NCI-H1930 (cell line): ENCODE measurements around the gene COQ7.
A peak's percentile ranks its signal among the peaks of the same experiment; 100 is the strongest.

Experiments used
- DNase-seq, 2 experiments: peaks; one replicate each; lab custom pipeline; 2025; lab: John Stamatoyannopoulos, UW

COQ7 gene

DNA sequence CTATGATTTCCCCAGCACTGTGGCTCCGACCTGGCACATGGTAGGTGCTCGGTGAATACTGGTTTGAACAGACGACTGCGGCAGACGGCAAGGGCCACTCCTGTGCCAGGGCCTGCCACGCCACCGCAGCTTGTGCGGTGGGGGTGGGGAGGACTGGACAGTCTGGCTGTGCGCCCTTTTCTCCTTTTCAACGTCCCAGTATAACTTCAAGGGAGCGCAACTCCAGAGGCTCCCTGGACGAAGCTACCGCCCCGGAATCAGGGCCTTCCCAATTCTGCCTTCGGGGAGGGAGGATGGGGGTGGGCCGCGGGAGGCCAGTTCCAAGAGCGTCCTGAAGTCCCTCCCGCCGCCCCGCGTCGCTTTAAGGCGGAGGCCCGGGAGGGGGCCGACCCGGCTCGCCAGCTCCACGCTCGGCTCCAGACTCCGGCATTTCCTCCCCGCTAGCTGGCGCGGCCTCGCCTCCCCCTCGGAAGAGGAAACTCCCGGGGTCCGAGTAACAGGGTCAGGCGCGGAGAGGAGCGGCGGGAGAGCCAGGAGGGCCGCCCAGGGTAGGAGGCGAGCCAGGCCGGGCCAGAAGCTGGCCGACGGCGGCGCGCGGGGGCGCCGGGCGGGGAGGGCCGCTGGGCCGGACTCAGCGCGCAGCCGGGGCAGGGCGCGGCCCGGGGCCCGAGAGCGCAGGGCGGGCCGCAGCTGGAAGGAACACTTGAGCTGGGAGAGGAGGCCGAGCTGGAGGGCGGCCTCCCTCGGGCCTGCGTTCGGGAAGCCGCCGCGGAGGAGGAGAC lies 46.4 kb downstream of the COQ7 start, which contains the start of gene ITPRIPL2:
Gene ITPRIPL2, plus strand, starts transcription at position 388 of the 782 bp plus-strand sequence. CDS start 498 bp downstream, outside the sequence.
- peak; percentile 21 to 44 for DNase-seq

DNA sequence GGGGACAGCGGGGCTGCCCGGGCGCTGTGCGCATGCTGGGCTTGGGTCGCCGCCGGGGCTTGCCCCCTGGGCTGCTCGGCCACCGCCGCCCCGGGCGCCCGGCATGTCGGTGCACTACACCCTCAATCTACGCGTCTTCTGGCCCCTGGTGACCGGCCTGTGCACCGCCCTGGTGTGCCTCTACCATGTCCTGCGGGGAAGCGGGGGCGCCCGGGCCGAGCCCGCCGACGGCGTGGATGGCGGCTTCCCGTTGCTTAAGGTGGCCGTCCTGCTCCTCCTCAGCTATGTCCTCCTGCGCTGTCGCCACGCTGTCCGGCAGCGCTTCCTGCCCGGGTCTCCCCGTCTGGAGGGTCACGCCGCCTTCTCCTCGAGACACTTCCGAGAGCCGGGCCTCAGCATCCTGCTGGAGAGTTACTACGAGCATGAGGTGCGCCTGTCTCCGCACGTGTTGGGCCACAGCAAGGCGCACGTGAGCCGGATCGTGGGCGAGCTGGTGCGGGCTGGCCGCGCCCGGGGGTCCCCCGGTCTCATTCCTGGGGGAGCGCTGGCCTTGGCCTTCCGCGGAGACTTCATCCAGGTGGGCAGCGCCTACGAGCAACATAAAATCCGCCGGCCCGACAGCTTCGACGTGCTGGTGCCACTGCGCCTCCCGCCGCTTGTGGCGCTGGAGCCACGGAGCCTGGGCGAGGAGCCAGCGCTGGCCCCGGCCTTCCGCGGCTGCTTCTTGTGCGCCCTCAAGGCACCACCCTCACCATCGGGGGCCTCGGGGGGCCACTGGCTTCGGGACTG lies 47.1 kb downstream of the COQ7 start:
- DNase-seq: no peak

DNA sequence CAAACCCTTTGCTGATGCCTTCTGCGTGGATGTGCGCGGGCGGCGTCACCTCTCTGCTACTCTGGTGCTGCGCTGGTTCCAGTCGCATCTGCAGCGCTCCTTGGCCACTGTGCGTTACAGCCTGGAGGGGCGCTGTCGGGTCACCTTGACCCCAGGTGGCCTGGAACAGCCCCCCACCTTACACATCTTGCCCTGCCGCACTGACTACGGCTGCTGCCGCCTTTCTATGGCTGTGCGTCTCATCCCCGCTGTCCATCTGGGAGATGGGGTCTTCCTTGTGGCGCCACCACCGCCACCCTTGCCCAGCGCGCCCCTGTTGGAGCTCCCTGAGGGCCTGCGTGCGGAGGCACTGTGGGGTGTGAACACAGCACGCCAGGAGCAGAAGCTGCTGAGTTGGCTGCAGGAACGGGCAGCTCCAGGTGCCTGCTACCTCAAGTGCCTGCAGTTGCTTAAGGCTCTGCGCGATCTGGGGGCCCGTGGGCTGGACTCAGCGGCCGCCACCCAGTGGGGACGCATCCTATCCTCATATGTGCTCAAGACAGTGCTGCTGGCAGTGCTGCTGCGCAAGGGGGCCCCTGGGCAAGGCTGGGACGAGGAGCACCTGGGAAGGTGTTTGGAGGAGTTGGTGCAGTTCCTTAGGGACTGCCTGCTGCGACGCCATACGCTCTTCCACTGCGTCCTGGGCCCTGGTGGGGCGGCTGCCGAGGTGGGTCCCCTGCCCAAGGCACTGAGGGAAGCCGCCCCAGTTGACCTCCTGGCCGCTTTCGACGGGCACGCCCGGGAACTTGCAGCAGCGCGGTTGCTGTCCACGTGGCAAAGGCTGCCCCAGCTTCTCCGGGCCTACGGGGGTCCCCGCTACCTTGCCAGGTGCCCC lies 48.0 kb downstream of the COQ7 start:
- no peak for DNase-seq

DNA sequence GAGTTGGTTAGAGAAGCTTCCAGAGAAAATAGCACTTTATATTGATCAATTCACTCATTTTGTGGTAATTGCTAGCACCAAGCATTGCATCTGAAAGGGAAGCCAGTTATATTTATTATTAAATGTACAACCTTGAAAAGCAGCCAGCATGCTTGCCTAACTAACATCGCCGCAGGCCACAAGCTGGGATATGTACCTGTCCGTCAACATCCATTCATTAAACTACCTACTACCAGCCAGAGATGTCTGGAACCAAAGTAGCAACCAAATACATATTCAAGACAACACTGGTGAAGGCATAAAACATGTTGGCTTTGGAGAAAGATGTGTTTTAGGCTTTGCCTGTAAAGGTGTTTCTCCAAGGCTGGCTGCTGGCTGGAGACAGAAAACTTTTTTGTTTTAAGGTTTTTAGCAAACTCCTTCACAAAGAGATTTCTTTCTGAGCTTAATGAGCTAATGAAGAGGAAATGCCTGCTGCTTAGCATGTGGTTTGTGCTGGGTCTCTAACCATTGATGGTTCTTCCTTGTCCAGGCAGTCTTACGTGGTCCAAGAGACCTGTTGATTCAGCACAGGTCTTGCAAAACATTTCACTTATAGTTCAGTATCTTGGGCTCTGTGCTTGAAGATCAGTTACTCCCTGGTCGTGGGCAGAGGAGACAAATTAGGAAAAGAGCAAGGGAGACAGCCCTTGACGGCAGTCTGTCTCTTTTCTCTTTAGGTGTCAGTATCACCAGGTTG lies 49.5 kb downstream of the COQ7 start:
- DNase-seq: no peak

DNA sequence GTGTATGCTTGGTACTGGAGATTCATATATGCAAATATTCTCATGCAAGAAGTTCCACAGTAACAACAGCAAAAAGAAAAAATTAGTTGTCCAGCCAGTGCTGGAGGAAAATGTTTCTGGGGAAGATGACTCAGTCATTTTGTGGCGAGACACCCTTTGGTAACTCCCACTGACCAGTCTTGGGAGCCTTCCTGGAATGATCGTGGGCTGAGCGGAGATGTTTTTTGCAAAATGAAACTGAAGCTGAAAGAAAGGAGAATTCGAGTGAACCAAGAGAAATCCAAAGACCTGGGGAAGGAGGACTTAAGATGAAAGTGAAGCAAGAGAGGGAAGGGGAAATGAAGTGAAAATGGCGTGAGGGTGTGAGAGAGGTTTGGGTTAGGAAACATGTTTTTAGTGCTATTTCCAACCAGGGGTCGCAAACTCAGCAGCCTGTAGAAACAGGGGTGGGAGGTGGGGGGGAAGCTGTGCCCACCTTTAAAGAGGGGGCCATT lies 51.6 kb downstream of the COQ7 start:
- no peak for DNase-seq

DNA sequence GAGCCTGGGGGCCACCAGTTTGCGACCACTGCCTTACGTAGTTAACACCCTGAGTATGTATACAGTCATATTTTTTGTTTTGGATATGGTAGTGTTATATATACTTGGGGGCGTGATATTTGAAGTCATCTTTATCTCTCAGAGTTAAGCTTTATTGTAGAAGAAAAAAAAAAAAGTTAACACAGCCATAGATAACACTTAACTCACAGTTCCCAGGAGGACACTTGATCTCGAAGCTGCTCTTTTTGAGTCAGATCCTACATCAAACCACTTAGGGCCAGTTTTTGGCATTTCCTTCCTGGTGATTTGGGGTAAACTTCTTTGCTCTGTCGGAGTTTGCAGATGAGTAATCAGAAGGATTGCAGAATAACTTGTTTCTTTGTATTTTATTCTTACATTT lies 52.1 kb downstream of the COQ7 start:
- no peak for DNase-seq

DNA sequence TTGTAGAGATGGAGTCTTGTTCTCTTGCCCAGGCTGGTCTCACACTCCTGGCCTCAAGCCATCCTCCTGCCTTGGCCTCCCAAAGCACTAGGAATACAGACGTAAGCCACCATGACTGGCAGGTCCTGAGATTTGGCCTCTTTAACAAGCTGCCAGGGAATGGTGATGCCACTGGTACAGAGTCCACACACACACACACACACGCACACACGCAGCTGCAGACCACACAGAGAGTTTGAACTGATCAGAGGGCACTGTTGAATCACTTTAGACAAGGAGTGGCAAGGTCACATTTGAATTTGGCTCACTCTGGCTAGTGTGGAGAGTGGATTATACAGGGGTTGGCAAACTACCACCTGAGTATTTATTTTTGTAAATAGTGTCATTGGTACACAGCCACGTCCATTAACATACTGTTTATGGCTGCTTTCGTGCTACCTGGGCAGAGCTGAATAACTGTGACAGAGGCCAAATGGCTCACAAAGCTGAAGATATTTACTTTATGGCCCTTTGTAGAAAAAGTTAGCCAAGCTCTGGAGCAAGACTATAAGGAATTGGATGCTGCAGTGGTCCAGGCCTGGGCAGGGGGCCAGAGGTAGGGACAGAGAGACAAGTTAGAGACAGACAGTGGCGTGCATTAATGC lies 56.2 kb downstream of the COQ7 start:
- DNase-seq: no peak

DNA sequence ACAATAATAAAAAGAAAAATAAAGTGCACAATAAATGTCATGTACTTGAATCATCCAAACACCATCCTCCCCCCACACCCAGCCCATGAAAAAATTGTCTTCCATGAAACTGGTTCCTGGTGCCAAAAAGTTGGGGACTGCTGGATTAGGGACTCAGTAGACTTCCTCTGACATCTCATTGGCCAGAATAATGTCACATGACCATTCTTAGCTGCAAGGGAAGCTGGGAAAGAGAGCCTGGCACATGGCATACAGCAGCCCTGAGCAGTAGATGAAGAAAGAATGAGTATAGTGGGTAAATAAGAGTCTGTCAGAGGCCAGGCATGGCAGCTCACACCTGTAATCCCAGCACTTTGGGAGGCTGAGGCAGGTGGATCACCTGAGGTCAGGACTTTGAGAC lies 58.9 kb downstream of the COQ7 start:
- DNase-seq: no peak

DNA sequence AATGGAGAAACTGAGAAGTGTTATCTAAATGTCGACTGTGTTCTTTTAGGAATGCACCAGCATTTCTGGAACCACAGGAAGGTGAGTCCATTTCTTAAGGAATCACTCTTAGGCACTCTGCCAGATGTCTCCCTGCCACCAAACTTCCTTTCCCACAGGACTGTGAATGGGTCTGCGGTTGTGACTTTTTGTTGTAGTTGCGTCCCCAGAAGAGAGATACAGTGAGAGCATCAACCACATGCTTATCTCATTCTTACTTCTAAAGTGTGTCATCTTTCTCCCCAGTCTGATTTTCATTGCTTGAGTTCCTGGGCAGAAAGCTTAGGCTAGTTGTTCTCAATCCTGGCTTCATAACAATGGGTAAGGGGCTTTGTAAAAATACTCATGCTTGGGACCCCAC lies 59.8 kb downstream of the COQ7 start:
- DNase-seq: no peak

DNA sequence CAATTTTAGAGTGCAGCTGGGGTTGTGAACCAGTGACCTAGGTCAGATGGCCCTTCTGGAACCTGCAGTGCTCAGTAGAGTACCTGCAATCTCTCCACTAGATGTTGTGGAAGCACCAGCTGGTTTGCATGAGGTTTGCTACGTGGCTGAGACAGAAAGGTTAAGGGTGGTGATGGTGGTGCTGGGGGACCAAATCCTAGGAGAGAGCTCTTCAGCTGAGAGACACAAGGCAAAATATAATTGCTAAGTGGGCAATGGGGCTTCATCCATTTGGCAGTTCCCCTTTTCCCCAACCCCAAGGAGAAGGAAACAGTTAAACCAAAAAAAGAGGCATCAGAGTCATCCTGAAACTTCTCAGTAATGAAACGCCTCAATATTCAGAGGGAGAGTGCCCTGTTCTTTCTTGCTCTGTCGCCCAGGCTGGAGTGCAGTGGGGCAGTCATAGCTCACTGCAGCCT lies 60.3 kb downstream of the COQ7 start:
- no peak for DNase-seq

DNA sequence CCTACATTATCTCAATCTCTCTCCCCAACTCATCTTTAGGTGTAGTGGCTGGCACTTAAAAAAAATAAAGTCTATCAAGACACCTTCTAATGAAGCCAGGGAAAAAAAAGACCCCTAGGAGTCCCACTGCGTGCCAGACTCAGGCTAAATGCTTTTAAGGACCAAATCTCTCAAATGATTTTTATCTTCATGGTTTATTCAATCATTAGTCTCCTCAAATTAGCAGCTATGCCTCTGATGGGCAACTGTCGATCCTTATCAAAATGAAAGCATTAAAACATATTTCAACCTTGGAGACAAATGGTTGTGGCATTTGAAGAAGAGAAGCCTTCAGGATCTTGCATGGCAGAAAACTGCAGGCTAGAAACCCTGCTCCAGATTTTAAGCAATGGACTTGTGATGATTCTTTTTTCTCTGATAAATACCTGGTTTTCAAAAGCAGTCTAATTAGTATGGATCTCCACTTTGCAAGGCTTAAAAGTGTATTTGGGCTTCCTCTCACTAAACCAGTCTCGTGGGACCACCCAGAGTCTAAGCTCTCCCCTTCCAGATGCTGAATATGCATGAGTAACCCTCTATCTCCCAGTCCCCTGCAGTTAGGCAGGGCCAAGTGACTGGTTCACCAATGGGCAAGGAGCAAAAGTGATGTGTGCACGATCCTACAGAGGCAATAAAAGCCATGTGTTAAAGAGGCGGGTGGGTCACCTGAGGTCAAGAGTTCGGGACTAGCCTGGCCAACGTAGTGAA lies 61.2 kb downstream of the COQ7 start:
- DNase-seq: no peak
